ENCODE results near the gene LYPD6.

LYPD6 gene

DNA sequence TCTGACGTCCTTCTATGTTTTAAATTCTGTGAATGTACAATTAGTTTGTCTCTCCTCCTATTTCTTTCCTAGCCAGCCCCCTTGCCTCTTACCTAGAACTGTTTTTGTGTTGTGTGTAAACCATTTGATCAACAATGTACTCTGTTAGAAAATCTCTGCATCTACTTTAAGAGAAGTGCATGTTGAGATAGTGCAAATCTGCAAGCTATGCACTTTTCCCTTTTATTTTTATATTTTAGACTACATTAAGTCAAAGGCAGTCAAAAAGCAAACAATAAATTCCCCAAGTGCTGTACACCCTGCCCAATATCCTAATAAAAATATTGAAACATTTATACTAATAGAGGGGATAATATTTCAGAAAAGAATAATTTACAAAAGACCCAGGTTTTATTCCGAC is 13.7 kb downstream of the LYPD6 start:
- no peak for DNase-seq (ENCODE audit: low read depth, low spot score)
- Histone ChIP-seq H3K27me3 (ENCODE audit: control insufficient read depth, insufficient read depth, low read length) (no peaks in the 10 kb centered on the region), H3K4me1 (ENCODE audit: control insufficient read depth, insufficient read depth, low read length) (no peaks in the 10 kb centered on the region), H3K4me3 (ENCODE audit: low read length) (no peak overlapping the region), H3K9me3 (ENCODE audit: control insufficient read depth, insufficient read depth, low read length) (no peaks in the 10 kb centered on the region), H3K27ac (ENCODE audit: low read length) (no peak overlapping the region), H3K36me3 (ENCODE audit: control insufficient read depth, insufficient read depth, low read length) (no peaks in the 10 kb centered on the region)
- no CpG with 5 or more reads among the region's 2 CpGs for WGBS (ENCODE audit: insufficient coverage, insufficient read length)

DNA sequence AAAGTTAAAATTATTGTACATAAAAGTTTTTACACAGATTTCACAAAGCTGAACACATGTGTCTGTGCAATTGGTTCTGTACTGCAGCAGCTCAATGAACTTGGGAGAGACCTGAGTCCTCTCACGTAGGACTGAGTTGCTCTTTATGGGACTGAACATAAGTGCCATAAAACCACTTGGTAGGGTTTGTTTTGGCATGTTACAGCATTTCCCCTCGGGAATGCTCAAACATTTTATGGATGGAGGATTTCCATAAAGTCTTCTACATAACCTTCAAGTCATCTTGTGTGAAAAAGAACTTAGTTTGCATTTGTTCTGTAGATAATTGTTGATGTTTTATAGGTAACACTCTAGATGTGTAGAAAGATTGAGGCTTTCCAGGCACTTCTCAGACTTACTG is 15.9 kb downstream of the LYPD6 start:
- Histone ChIP-seq H3K27me3 (ENCODE audit: control insufficient read depth, insufficient read depth, low read length) (no peaks in the 10 kb centered on the region), H3K27ac (ENCODE audit: low read length) (no peak overlapping the region), H3K4me3 (ENCODE audit: low read length) (no peak overlapping the region), H3K4me1 (ENCODE audit: control insufficient read depth, insufficient read depth, low read length) (no peaks in the 10 kb centered on the region), H3K36me3 (ENCODE audit: control insufficient read depth, insufficient read depth, low read length) (no peaks in the 10 kb centered on the region), H3K9me3 (ENCODE audit: control insufficient read depth, insufficient read depth, low read length) (no peaks in the 10 kb centered on the region)
- no peak for DNase-seq (ENCODE audit: low read depth, low spot score)
- WGBS (ENCODE audit: insufficient coverage, insufficient read length): no CpG with 5 or more reads among the region's 2 CpGs

DNA sequence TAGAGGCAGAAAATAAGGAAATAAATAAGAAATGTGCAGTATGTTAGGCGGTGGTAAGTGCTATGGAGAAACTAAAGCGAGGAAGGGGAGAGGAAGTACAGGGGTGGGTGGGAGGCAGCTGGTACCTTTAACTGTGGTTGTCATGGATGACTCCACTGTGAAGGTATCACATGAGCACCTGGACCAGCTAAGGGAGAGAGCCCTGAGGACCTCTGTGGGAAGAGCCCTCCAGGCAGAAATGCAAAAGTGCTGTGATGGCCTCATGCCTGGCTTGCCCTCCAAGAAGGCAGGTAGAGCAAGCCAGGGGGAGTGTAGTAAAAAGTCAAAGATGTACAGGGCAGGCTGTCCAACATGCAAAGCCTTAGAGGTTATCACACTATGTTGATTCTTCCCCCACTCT is 17.9 kb downstream of the LYPD6 start:
- no peaks in the 10 kb centered on the region for H3K4me1 ChIP-seq (ENCODE audit: control insufficient read depth, insufficient read depth, low read length)
- H3K4me3 ChIP-seq (ENCODE audit: low read length): no peak overlapping the region
- no peaks in the 10 kb centered on the region for H3K36me3 ChIP-seq (ENCODE audit: control insufficient read depth, insufficient read depth, low read length)
- H3K27me3 ChIP-seq (ENCODE audit: control insufficient read depth, insufficient read depth, low read length): no peaks in the 10 kb centered on the region
- no peak for DNase-seq (ENCODE audit: low read depth, low spot score)
- H3K9me3 ChIP-seq (ENCODE audit: control insufficient read depth, insufficient read depth, low read length): no peaks in the 10 kb centered on the region
- H3K27ac ChIP-seq (ENCODE audit: low read length): no peak overlapping the region
- WGBS (ENCODE audit: insufficient coverage, insufficient read length): no CpG with 5 or more reads among the region's 2 CpGs

GRCh38 chr2:149353421-149353820 is 23.0 kb downstream of the LYPD6 start:
- Histone ChIP-seq H3K4me1 (ENCODE audit: control insufficient read depth, insufficient read depth, low read length) (no peaks in the 10 kb centered on the region), H3K4me3 (ENCODE audit: low read length) (no peak overlapping the region), H3K27me3 (ENCODE audit: control insufficient read depth, insufficient read depth, low read length) (no peaks in the 10 kb centered on the region), H3K36me3 (ENCODE audit: control insufficient read depth, insufficient read depth, low read length) (no peaks in the 10 kb centered on the region), H3K27ac (ENCODE audit: low read length) (no peak overlapping the region), H3K9me3 (ENCODE audit: control insufficient read depth, insufficient read depth, low read length) (no peaks in the 10 kb centered on the region)
- no peak for DNase-seq (ENCODE audit: low read depth, low spot score)
- no CpG with 5 or more reads among the region's 3 CpGs for WGBS (ENCODE audit: insufficient coverage, insufficient read length)

DNA sequence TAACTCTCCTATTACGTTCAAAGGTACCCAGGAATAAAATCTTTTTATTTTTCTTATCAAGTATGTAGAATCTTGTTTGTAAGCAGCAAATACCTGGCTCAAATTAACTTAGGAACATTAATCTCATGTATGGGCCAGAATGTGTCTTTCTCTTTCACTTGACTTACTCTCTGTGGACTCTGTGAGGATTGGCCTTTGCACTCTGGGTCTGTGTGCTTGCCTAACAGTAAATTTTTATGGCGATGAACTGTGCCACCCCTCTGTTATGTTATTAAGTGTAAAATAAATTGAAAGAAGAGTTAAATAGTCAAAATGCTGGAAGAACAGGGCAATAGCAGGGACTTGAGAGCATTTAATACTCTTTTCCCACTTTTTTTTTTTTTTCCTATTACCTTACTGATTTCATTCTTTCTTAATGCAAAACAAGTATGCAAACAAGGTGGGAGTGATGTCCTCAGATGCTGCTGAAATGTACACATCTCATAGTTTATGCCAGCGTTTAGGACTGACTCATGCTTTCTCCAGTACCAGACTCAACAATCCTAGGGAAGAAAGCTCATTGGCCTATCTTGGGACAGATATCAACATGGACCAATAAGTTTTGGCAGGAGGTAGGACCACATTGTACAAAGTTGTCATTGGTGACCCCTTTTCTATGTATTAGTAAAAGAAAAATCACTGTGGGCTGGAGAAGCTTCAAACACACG is 25.5 kb downstream of the LYPD6 start:
- Histone ChIP-seq H3K4me1 (ENCODE audit: control insufficient read depth, insufficient read depth, low read length) (peaks cover 1% of the 10 kb centered on the region; the same call in 1 of the 2 replicates), H3K27me3 (ENCODE audit: control insufficient read depth, insufficient read depth, low read length) (no peaks in the 10 kb centered on the region), H3K36me3 (ENCODE audit: control insufficient read depth, insufficient read depth, low read length) (no peaks in the 10 kb centered on the region), H3K4me3 (ENCODE audit: low read length) (no peak overlapping the region), H3K27ac (ENCODE audit: low read length) (no peak overlapping the region), H3K9me3 (ENCODE audit: control insufficient read depth, insufficient read depth, low read length) (no peaks in the 10 kb centered on the region)
- WGBS (ENCODE audit: insufficient coverage, insufficient read length): no CpG with 5 or more reads among the region's 4 CpGs
- no peak for DNase-seq (ENCODE audit: low read depth, low spot score)

DNA sequence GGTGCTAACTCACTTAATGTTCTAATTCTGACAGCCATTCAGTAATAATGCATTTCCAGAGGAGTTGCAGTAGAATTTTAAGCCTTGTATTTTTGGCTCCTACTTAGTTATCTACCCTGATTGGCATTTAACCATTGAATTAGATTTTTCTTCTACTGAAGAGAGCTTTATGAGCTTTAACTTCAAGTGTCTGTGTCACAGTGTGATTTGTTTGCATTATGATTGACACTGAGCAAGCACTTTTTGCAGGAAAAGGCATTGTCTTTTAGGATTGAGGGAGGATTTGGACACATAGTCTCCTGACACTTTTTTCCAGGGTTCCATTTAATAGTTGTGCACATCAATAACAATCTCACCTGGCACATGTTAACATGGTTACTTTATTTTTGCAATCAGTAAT is 26.7 kb downstream of the LYPD6 start:
- no peak overlapping the region for H3K27ac ChIP-seq (ENCODE audit: low read length)
- no peaks in the 10 kb centered on the region for H3K36me3 ChIP-seq (ENCODE audit: control insufficient read depth, insufficient read depth, low read length)
- no peak for DNase-seq (ENCODE audit: low read depth, low spot score)
- H3K4me1 ChIP-seq (ENCODE audit: control insufficient read depth, insufficient read depth, low read length): peaks cover 1% of the 10 kb centered on the region; the same call in 1 of the 2 replicates
- no peaks in the 10 kb centered on the region for H3K27me3 ChIP-seq (ENCODE audit: control insufficient read depth, insufficient read depth, low read length)
- H3K9me3 ChIP-seq (ENCODE audit: control insufficient read depth, insufficient read depth, low read length): no peaks in the 10 kb centered on the region
- H3K4me3 ChIP-seq (ENCODE audit: low read length): no peak overlapping the region

DNA sequence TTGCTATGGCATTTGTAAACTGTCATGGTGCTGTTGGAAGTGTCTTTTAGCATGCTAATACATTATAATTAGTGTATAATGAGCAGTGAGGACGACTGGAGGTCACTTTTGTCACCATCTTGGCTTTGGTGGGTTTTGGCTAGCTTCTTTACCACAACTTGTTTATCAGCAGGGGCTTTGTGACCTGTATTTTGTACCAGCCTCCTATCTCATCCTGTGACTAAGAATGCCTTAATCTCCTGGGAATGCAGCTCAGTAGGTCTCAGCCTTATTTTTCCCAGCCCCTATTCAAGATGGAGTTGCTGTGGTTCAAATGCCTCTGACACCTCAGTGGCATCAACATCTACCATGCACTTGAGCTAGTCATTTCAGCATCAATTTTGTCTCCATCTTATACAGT is 29.7 kb downstream of the LYPD6 start:
- no peak for DNase-seq (ENCODE audit: low read depth, low spot score)

DNA sequence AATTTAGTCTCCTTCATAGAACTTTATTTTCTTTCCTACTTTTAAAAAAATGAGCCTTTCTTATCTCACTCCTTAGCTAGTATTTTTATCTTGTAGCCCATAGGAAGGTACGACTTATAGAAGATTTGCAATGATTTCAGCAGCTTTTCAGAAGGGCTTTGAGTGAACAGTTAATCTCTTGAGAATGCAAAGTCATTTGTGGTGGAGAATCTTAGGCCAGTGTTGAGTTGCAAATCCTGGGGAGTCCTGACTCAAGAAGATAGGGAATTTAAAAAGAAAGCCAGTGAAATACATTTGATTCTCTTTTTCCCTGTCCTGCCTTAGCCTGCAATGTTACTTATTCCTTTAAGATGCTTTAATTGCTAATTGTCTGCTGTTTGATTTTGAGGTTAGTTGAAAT is 33.6 kb downstream of the LYPD6 start:
- H3K4me1 ChIP-seq (ENCODE audit: control insufficient read depth, insufficient read depth, low read length): peaks cover 1% of the 10 kb centered on the region; the same call in 1 of the 2 replicates
- H3K27ac ChIP-seq (ENCODE audit: low read length): no peak overlapping the region
- no peaks in the 10 kb centered on the region for H3K27me3 ChIP-seq (ENCODE audit: control insufficient read depth, insufficient read depth, low read length)
- no peaks in the 10 kb centered on the region for H3K36me3 ChIP-seq (ENCODE audit: control insufficient read depth, insufficient read depth, low read length)
- no peak for DNase-seq (ENCODE audit: low read depth, low spot score)
- no peak overlapping the region for H3K4me3 ChIP-seq (ENCODE audit: low read length)
- no CpG with 5 or more reads among the region's 1 CpG for WGBS (ENCODE audit: insufficient coverage, insufficient read length)
- no peaks in the 10 kb centered on the region for H3K9me3 ChIP-seq (ENCODE audit: control insufficient read depth, insufficient read depth, low read length)

More for the DNA sequence above, 29.7 kb downstream of the LYPD6 start:
- H3K36me3 ChIP-seq (ENCODE audit: control insufficient read depth, insufficient read depth, low read length): no peaks in the 10 kb centered on the region
- WGBS (ENCODE audit: insufficient coverage, insufficient read length): no CpG with 5 or more reads among the region's 1 CpG
- H3K27me3 ChIP-seq (ENCODE audit: control insufficient read depth, insufficient read depth, low read length): no peaks in the 10 kb centered on the region
- no peaks in the 10 kb centered on the region for H3K9me3 ChIP-seq (ENCODE audit: control insufficient read depth, insufficient read depth, low read length)
- no peak overlapping the region for H3K27ac ChIP-seq (ENCODE audit: low read length)
- no peak overlapping the region for H3K4me3 ChIP-seq (ENCODE audit: low read length)
- peaks cover 1% of the 10 kb centered on the region; the same call in 1 of the 2 replicates for H3K4me1 ChIP-seq (ENCODE audit: control insufficient read depth, insufficient read depth, low read length)

- Histone ChIP-seq H3K36me3 (ENCODE audit: control insufficient read depth, insufficient read depth, low read length) (no peaks in the 10 kb centered on the region), H3K9me3 (ENCODE audit: control insufficient read depth, insufficient read depth, low read length) (no peaks in the 10 kb centered on the region), H3K27ac (ENCODE audit: low read length) (no peak overlapping the region), H3K4me3 (ENCODE audit: low read length) (no peak overlapping the region), H3K27me3 (ENCODE audit: control insufficient read depth, insufficient read depth, low read length) (no peaks in the 10 kb centered on the region), H3K4me1 (ENCODE audit: control insufficient read depth, insufficient read depth, low read length) (peaks cover 1% of the 10 kb centered on the region; the same call in 1 of the 2 replicates)
- no peak for DNase-seq (ENCODE audit: low read depth, low spot score)
These were observed 34.5 kb downstream of the LYPD6 start for GRCh38 chr2:149364839-149365238.

GRCh38 chr2:149365931-149366583 is 35.7 kb downstream of the LYPD6 start:
- Histone ChIP-seq H3K4me1 (ENCODE audit: control insufficient read depth, insufficient read depth, low read length) (no peaks in the 10 kb centered on the region; the same call in 1 of the 2 replicates), H3K4me3 (ENCODE audit: low read length) (no peak overlapping the region), H3K27ac (ENCODE audit: low read length) (no peak overlapping the region), H3K27me3 (ENCODE audit: control insufficient read depth, insufficient read depth, low read length) (no peaks in the 10 kb centered on the region), H3K9me3 (ENCODE audit: control insufficient read depth, insufficient read depth, low read length) (no peaks in the 10 kb centered on the region), H3K36me3 (ENCODE audit: control insufficient read depth, insufficient read depth, low read length) (no peaks in the 10 kb centered on the region)
- no CpG with 5 or more reads among the region's 5 CpGs for WGBS (ENCODE audit: insufficient coverage, insufficient read length)
- no peak for DNase-seq (ENCODE audit: low read depth, low spot score)
